HG02571 (cell line): Measurements from ENCODE around the gene TTI1.

Experiments used
- ATAC-seq: cut with Tn5 transposase; IDR thresholded peaks from one replicate; pipeline ENCODE4 v1.9.1; 2021; ENCODE audit warnings: mild to moderate bottlenecking, moderate library complexity; ENCODE audit not compliant: unreplicated experiment

TTI1 gene

GRCh38 chr20:37939701-37940560 lies 93.3 kb downstream of the TTI1 start:
- ATAC-seq: no peak

GRCh38 chr20:37938954-37939353 lies 94.3 kb downstream of the TTI1 start:
- ATAC-seq: no peak

- ATAC-seq: no peak
These were observed 95.0 kb downstream of the TTI1 start for GRCh38 chr20:37938181-37938750.

GRCh38 chr20:37937686-37938085 lies 95.6 kb downstream of the TTI1 start:
- ATAC-seq: no peak

GRCh38 chr20:37936451-37936850 lies 96.8 kb downstream of the TTI1 start:
- no peak for ATAC-seq

GRCh38 chr20:37936041-37936440 lies 97.2 kb downstream of the TTI1 start:
- ATAC-seq: no peak

- ATAC-seq: no peak
These were observed 97.8 kb downstream of the TTI1 start for GRCh38 chr20:37935435-37935834.

GRCh38 chr20:37934634-37935375 lies 98.5 kb downstream of the TTI1 start:
- no peak for ATAC-seq

GRCh38 chr20:37933786-37934633 lies 99.2 kb downstream of the TTI1 start:
- ATAC-seq: no peak
